Left ventricle myocardium inferior (tissue), 1 donor: ENCODE data around the gene KCND2. TPM values are rescaled to one million over a fixed set of nuclear protein-coding genes. Genes with fewer than 3 reads are reported as not detected.

Experiments
- DNase-seq: peaks from one replicate; pipeline ENCODE4 v3.0.0-alpha.2; 2020
- H3K27ac ChIP-seq: fragments of 200-600 bp; replicated peaks from 2 replicates; pipeline ENCODE4 v1.8.0; 2021
- H3K27me3 ChIP-seq: fragments of 200-600 bp; 2 replicates; pipeline ENCODE4 v1.8.0; 2021; ENCODE audit warnings: low read depth
- H3K36me3 ChIP-seq: fragments of 200-600 bp; 2 replicates; pipeline ENCODE4 v1.8.0; 2021
- H3K4me1 ChIP-seq: fragments of 200-600 bp; 2 replicates; pipeline ENCODE4 v1.8.0; 2021
- H3K4me3 ChIP-seq: fragments of 200-600 bp; 2 replicates; pipeline ENCODE4 v1.8.0; 2021; ENCODE audit warnings: mild to moderate bottlenecking, moderate library complexity
- H3K9me3 ChIP-seq: fragments of 200-600 bp; replicated peaks from 2 replicates; pipeline ENCODE4 v1.8.0; 2021
- intact Hi-C: fragments of 100-400 bp; cut with micrococcal nuclease; formaldehyde crosslinking; loops from one replicate; pipeline ENCODE4 v1.11.0; 2022
- total RNA-seq: library from RNA; stranded (reverse); fragmentation: NEBNext Ultra II Directional; extraction: Animal tissue kit (Norgen Biotek cat#: 25700); gene quantifications from one replicate; pipeline ENCODE4 v1.2.1, GENCODE V29; 2021
- TF ChIP-seq, protein P1 (sequence below): fragments of 200-600 bp; IDR thresholded peaks from 2 replicates; pipeline ENCODE4 v1.8.0; 2021; ENCODE audit warnings: antibody characterized with exemption, mild to moderate bottlenecking, borderline replicate concordance
- donor health status: DM: no; HTN: yes; CAD: no; lungs with severe emphysema.

Gene KCND2
- total RNA-seq, 1 donor from 2014 or later: not detected

DNA sequence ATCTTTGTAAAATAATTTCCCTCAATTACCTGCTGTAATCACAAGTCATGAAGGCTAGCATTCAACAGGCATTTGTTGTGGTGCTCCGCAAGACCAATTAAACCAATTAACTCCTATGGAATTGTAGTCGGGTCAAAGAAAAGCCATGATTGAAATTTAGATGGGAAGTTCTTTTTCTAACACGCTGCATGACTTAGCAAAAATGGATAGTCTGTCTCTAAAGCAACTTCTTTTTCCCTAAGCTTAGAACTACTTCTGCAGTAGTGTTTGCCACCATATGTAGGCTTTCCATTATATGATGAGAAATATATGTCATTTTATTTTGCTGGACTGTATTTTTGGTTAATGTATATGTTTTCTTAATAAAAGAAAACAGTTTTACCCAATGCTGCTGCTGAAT, 465.8 kb downstream of the KCND2 start:
- DNase-seq: no peak
- H3K27ac ChIP-seq: no peak overlapping the region
- no peaks in the 10 kb centered on the region for H3K9me3 ChIP-seq
- H3K36me3 ChIP-seq: no peaks in the 10 kb centered on the region
- no peaks in the 10 kb centered on the region for H3K27me3 ChIP-seq
- no peaks in the 10 kb centered on the region for H3K4me1 ChIP-seq
- no peak overlapping the region for H3K4me3 ChIP-seq
- TF ChIP-seq, protein P1, sequence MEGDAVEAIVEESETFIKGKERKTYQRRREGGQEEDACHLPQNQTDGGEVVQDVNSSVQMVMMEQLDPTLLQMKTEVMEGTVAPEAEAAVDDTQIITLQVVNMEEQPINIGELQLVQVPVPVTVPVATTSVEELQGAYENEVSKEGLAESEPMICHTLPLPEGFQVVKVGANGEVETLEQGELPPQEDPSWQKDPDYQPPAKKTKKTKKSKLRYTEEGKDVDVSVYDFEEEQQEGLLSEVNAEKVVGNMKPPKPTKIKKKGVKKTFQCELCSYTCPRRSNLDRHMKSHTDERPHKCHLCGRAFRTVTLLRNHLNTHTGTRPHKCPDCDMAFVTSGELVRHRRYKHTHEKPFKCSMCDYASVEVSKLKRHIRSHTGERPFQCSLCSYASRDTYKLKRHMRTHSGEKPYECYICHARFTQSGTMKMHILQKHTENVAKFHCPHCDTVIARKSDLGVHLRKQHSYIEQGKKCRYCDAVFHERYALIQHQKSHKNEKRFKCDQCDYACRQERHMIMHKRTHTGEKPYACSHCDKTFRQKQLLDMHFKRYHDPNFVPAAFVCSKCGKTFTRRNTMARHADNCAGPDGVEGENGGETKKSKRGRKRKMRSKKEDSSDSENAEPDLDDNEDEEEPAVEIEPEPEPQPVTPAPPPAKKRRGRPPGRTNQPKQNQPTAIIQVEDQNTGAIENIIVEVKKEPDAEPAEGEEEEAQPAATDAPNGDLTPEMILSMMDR: no peak
- intact Hi-C loops: no loop called here

DNA sequence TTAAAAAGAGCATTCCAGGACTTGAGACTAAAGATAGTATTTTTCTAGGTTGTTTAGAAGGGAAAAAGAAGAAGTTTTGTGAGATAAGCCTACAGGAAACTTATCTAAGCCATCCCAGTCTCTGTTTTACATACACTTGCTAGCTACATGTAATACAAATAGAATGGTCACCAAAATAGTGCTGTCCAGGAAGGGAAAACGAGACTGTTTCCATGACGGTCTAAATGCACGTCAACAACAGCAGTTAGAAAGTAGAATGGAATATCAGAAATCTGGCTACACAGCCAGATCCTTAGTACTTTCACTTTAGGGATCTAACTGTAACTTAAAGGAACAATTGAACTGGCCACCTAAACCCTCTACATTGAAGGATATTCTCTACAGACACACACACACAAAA, 467.4 kb downstream of the KCND2 start:
- Histone ChIP-seq H3K36me3 (no peaks in the 10 kb centered on the region), H3K27ac (no peak overlapping the region), H3K4me3 (peak overlapping the region; percentile 47), H3K27me3 (no peaks in the 10 kb centered on the region), H3K9me3 (no peaks in the 10 kb centered on the region), H3K4me1 (no peaks in the 10 kb centered on the region)
- no peak for DNase-seq
- TF ChIP-seq, protein P1: no peak
- intact Hi-C loops: no loop called here

DNA sequence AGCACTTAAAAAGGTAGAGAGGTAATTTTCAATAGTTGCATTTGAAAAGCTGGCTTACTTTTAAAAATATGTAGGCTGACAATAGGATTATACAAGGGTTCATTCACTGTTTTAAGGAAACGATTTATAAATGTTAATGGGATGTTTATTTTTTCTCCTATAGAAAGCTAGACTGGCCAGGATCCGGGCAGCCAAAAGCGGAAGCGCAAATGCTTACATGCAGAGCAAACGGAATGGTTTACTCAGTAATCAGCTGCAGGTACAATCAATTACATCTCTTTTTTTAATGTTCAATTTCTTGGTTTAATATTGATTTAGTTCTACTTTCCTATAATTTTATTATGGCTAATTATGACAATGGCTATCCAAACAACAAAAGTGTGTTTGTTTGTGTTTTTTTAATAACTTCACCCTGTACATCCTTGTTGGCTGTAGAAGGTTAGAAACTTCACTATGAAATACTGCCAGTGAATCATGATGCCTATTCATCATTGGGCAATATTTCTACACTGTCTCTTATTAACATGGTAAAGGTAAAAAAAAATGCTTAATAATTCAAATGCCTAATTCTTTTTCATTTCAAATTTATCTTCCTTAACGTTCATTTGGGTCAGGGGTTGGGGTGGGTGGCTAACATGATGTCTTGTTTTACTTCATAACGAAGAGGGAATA, 468.5 kb downstream of the KCND2 start:
- TF ChIP-seq, protein P1: no peak
- Histone ChIP-seq H3K9me3 (no peaks in the 10 kb centered on the region), H3K27ac (no peak overlapping the region), H3K4me1 (no peaks in the 10 kb centered on the region), H3K4me3 (no peak overlapping the region), H3K27me3 (no peaks in the 10 kb centered on the region), H3K36me3 (no peaks in the 10 kb centered on the region)
- intact Hi-C loops: no loop called here
- no peak for DNase-seq

DNA sequence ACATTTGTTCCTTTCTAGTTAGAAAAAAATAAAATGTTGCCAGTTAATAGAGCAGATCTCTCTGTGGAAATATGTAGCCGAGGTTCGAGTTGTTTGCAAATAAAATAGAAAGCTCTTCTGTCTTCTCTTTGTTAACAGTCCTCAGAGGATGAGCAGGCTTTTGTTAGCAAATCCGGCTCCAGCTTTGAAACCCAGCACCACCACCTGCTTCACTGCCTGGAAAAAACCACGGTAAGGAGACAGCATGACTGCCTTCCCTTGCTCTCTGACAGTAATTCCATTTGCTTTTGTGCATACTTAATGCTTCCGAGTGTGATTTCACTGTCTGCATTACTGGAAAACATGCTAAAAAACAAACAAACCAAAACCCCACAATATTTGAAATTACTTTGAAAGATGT, 469.4 kb downstream of the KCND2 start:
- Histone ChIP-seq H3K36me3 (no peaks in the 10 kb centered on the region), H3K4me3 (no peak overlapping the region), H3K4me1 (no peaks in the 10 kb centered on the region), H3K27me3 (no peaks in the 10 kb centered on the region), H3K9me3 (no peaks in the 10 kb centered on the region), H3K27ac (no peak overlapping the region)
- TF ChIP-seq, protein P1: no peak
- DNase-seq: no peak
- intact Hi-C loops: no loop called here

DNA sequence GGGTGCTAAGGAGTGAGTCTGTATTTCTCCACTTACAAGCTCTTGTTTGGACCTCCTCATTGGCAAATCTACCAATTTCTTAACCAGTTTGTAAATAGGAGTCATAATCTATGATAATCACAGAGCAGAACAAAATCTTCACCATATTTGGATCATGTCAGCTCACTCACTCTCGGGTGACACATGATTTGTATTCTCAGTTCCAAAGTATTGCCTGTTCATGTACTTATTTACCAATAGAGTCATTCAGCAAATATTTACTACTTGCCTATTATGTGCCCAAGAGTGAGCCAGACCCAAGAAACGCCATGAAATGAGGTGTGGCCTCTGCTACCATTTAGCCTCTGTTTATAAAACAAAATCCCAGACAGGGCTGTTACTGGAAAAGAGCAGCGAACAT, 470.2 kb downstream of the KCND2 start:
- TF ChIP-seq, protein P1: no peak
- intact Hi-C loops: no loop called here
- H3K27me3 ChIP-seq: no peaks in the 10 kb centered on the region
- DNase-seq: no peak
- H3K36me3 ChIP-seq: no peaks in the 10 kb centered on the region
- H3K4me1 ChIP-seq: no peaks in the 10 kb centered on the region
- H3K4me3 ChIP-seq: no peak overlapping the region
- H3K27ac ChIP-seq: no peak overlapping the region
- H3K9me3 ChIP-seq: no peaks in the 10 kb centered on the region
